Measurements from ENCODE around the gene SETBP1. TPM values are rescaled to one million over a fixed set of nuclear protein-coding genes. Genes with fewer than 3 reads are reported as not detected.

The SETBP1 gene
- total and polyA plus RNA-seq, 9 of the 15 experiments (the other 6 are each of a cell fraction or from before 2014, with no cell fraction given), result under 0.01 to 0.13 (median 0.04) TPM

DNA sequence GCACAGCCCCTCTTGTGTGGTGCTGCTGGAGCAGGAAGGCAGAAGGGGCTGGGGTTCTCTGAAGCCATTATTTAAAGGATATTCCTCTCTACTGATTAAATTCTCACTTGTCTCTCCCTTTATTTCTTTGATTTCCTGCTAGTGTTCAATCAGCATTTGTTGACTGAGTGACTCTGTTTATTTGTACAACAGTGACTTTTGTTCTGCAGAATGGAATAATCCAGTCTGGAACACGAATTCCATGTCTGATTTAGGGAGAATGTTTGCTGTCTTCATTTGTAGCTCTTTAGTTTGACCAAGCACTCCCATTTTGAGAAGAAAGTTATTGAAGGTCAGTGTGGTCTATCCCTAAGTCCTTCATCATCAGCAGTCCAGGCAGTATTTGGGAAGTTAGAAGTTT is 141.2 kb downstream of the SETBP1 start:
- intact Hi-C loops (cut with micrococcal nuclease) (no loop called here), in situ Hi-C loops (cut with MboI) (no loop called here)
- Histone ChIP-seq H3K4me2 (ENCODE audit: insufficient read depth, low read length) (no peak overlapping the region), H3K79me2 (ENCODE audit: control insufficient read depth, insufficient read depth, low read length) (no peaks in the 10 kb centered on the region), H2AFZ (ENCODE audit: low read depth, low read length) (no peak overlapping the region), H3K4me1 (replicated peaks in 1 of 2; ENCODE audit: control insufficient read depth in 2 of 2, insufficient read depth in 2 of 2, low read length in 2 of 2) (no peaks in the 10 kb centered on the region), H3K27me3 (ENCODE audit: control insufficient read depth in 2 of 2, insufficient read depth in 2 of 2, low read length in 2 of 2) (no peaks in the 10 kb centered on the region), H3K27ac (ENCODE audit: extremely low read depth, low read depth, low read length) (no peak overlapping the region), H3K36me3 (ENCODE audit: control insufficient read depth, insufficient read depth, low read length) (no peaks in the 10 kb centered on the region), H3K9me3 (replicated peaks; ENCODE audit: control insufficient read depth, insufficient read depth, low read depth, low read length) (no peaks in the 10 kb centered on the region), H3K9me1 (ENCODE audit: control insufficient read depth, insufficient read depth, low read length) (no peaks in the 10 kb centered on the region), H4K20me1 (replicated peaks; ENCODE audit: control insufficient read depth, insufficient read depth, low read length) (no peaks in the 10 kb centered on the region), H3K9ac (ENCODE audit: insufficient read depth in 1 of 2, low read depth in 2 of 2, low read length in 2 of 2) (no peak overlapping the region), H3K4me3 (no peak overlapping the region)
- 0% methylated on average over 1 of the region's 1 CpG for WGBS (ENCODE audit: insufficient coverage, low coverage, missing lambda C conversion rate)
- no peak for DNase-seq (ENCODE audit: extremely low read depth in 1 of 4, low spot score in 3 of 4)
- no peak for FAIRE-seq
- ChIA-PET CTCF (ENCODE audit: low intra/inter-chr PET ratio) (no interaction called here), POLR2A (no interaction called here)
- no TSS peak for BruUV-seq (replicated peaks)
- ATAC-seq, result no peak
- TF ChIP-seq, protein P1, sequence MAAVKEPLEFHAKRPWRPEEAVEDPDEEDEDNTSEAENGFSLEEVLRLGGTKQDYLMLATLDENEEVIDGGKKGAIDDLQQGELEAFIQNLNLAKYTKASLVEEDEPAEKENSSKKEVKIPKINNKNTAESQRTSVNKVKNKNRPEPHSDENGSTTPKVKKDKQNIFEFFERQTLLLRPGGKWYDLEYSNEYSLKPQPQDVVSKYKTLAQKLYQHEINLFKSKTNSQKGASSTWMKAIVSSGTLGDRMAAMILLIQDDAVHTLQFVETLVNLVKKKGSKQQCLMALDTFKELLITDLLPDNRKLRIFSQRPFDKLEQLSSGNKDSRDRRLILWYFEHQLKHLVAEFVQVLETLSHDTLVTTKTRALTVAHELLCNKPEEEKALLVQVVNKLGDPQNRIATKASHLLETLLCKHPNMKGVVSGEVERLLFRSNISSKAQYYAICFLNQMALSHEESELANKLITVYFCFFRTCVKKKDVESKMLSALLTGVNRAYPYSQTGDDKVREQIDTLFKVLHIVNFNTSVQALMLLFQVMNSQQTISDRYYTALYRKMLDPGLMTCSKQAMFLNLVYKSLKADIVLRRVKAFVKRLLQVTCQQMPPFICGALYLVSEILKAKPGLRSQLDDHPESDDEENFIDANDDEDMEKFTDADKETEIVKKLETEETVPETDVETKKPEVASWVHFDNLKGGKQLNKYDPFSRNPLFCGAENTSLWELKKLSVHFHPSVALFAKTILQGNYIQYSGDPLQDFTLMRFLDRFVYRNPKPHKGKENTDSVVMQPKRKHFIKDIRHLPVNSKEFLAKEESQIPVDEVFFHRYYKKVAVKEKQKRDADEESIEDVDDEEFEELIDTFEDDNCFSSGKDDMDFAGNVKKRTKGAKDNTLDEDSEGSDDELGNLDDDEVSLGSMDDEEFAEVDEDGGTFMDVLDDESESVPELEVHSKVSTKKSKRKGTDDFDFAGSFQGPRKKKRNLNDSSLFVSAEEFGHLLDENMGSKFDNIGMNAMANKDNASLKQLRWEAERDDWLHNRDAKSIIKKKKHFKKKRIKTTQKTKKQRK (IDR thresholded peaks at IDR 0.05; ENCODE audit: borderline replicate concordance, low read depth, low read length), result no peak
- TF ChIP-seq FOXJ2 (tag; IDR thresholded peaks at IDR 0.05) (no peak), ELF4 (CRISPR knock-in tag; IDR thresholded peaks at IDR 0.05) (no peak), POU5F1 (IDR thresholded peaks at IDR 0.05; ENCODE audit: borderline replicate concordance, low read depth, low read length, partially characterized antibody) (no peak), BCOR (IDR thresholded peaks at IDR 0.05) (no peak)
